ENCODE measurements around the gene KMT2B.

DNA sequence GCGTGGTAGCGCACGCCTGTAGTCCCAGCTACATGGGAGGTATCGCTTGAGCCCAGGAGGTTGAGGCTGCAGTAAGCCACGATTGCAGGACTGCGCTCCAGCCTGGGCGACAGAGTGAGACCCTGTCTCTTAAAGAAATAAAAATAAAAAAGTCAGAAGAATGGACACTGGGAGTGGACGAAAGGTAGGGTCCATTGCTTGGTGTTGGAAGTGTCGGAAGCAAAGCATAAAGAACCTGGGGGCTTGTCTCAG lies 57.2 kb downstream of the KMT2B start:
- TF ChIP-seq, protein P1, sequence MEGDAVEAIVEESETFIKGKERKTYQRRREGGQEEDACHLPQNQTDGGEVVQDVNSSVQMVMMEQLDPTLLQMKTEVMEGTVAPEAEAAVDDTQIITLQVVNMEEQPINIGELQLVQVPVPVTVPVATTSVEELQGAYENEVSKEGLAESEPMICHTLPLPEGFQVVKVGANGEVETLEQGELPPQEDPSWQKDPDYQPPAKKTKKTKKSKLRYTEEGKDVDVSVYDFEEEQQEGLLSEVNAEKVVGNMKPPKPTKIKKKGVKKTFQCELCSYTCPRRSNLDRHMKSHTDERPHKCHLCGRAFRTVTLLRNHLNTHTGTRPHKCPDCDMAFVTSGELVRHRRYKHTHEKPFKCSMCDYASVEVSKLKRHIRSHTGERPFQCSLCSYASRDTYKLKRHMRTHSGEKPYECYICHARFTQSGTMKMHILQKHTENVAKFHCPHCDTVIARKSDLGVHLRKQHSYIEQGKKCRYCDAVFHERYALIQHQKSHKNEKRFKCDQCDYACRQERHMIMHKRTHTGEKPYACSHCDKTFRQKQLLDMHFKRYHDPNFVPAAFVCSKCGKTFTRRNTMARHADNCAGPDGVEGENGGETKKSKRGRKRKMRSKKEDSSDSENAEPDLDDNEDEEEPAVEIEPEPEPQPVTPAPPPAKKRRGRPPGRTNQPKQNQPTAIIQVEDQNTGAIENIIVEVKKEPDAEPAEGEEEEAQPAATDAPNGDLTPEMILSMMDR (IDR thresholded peaks at IDR 0.05; ENCODE audit: insufficient read depth, low read length), result no peak
- TF ChIP-seq POLR2AphosphoS5 (IDR thresholded peaks at IDR 0.05; ENCODE audit: low read depth) (no peak), GABPA (IDR thresholded peaks at IDR 0.05; ENCODE audit: low read depth) (no peak), SPI1 (IDR thresholded peaks at IDR 0.05; ENCODE audit: borderline replicate concordance, low read depth) (no peak)
- TF ChIP-seq, protein P2, sequence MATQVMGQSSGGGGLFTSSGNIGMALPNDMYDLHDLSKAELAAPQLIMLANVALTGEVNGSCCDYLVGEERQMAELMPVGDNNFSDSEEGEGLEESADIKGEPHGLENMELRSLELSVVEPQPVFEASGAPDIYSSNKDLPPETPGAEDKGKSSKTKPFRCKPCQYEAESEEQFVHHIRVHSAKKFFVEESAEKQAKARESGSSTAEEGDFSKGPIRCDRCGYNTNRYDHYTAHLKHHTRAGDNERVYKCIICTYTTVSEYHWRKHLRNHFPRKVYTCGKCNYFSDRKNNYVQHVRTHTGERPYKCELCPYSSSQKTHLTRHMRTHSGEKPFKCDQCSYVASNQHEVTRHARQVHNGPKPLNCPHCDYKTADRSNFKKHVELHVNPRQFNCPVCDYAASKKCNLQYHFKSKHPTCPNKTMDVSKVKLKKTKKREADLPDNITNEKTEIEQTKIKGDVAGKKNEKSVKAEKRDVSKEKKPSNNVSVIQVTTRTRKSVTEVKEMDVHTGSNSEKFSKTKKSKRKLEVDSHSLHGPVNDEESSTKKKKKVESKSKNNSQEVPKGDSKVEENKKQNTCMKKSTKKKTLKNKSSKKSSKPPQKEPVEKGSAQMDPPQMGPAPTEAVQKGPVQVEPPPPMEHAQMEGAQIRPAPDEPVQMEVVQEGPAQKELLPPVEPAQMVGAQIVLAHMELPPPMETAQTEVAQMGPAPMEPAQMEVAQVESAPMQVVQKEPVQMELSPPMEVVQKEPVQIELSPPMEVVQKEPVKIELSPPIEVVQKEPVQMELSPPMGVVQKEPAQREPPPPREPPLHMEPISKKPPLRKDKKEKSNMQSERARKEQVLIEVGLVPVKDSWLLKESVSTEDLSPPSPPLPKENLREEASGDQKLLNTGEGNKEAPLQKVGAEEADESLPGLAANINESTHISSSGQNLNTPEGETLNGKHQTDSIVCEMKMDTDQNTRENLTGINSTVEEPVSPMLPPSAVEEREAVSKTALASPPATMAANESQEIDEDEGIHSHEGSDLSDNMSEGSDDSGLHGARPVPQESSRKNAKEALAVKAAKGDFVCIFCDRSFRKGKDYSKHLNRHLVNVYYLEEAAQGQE (IDR thresholded peaks at IDR 0.05; ENCODE audit: insufficient replicate concordance, low read depth), result no peak
